A549 (cell line): ENCODE data around the gene P4HB. TPM values are rescaled to one million over a fixed set of nuclear protein-coding genes. Genes with fewer than 3 reads are reported as not detected.
A peak's percentile ranks its signal among the peaks of the same experiment; 100 is the strongest.

Source experiments
- ATAC-seq, 2 experiments: fragments of 200-7000 bp in 1 of 2; fragments of >200 bp in 1 of 2; cut with Nextera tagmentation in 1 of 2; cut with Tn5 transposase in 1 of 2; 3 replicates each; pipeline versions ENCODE4 v1.8.0 to v1.9.1; 2018 to 2020; ENCODE audit warnings: mild to moderate bottlenecking in 1 of 2, moderate library complexity in 1 of 2
- CTCF ChIA-PET: fragments of 300-600 bp; sonication (Branson Sonifier 250); formaldehyde crosslinking; extraction: SDS; loops from one replicate; lab custom pipeline; 2021; ENCODE audit warnings: antibody characterized with exemption, inconsistent platforms; lab: Yijun Ruan, JAX
- POLR2A ChIA-PET: fragments of 350-600 bp; formaldehyde crosslinking; extraction: SDS; loops from one replicate; lab custom pipeline; 2021; ENCODE audit warnings: antibody characterized with exemption, inconsistent platforms; lab: Yijun Ruan, JAX
- DNase-seq, 2 experiments: peaks; one replicate each; pipeline versions ENCODE4 v3.0.0 to v3.0.0-alpha.2; 2011 to 2016; ENCODE audit warnings: low read depth in 1 of 2, low spot score in 1 of 2
- FAIRE-seq: peaks from 2 replicates; lab custom pipeline; 2011; peaks lifted over from hg19 to GRCh38; lab: Jason Lieb, UNC
- H3K27ac ChIP-seq, 2 experiments: fragments of >200 bp; sonication (Bioruptor Twin); formaldehyde crosslinking; 3 replicates each; pipeline ENCODE4 v1.5.1; 2016 to 2017
- H3K4me1 ChIP-seq: fragments of >200 bp; sonication (Bioruptor Twin); formaldehyde crosslinking; 3 replicates; pipeline ENCODE4 v1.6.1; 2016
- H3K4me2 ChIP-seq: fragments of >200 bp; sonication (Bioruptor Twin); formaldehyde crosslinking; 3 replicates; pipeline ENCODE4 v1.6.1; 2016
- H3K4me3 ChIP-seq: fragments of >200 bp; sonication (Bioruptor Twin); formaldehyde crosslinking; 3 replicates; pipeline ENCODE4 v1.5.1; 2016
- H3K9me3 ChIP-seq: fragments of >200 bp; sonication (Bioruptor Twin); formaldehyde crosslinking; 3 replicates; pipeline ENCODE4 v1.6.1; 2016
- CTCF ChIP-seq: fragments of >200 bp; sonication (Bioruptor Twin); formaldehyde crosslinking; IDR thresholded peaks from 3 replicates; pipeline ENCODE4 v1.5.1; 2016
- GATA3 ChIP-seq: IDR thresholded peaks from 2 replicates; pipeline ENCODE4 v1.6.1; 2012; ENCODE audit warnings: borderline replicate concordance
- HOXB13 ChIP-seq: fragments of 250-450 bp; sonication (Bioruptor Pico); IDR thresholded peaks from 2 replicates; pipeline ENCODE4 v1.5.0; 2020; ENCODE audit warnings: low read depth, mild to moderate bottlenecking, moderate library complexity
- JUN ChIP-seq, 2 experiments: fragments of >200 bp; sonication (Bioruptor Twin); formaldehyde crosslinking; IDR thresholded peaks; 2 replicates in 1 of 2; 3 replicates in 1 of 2; pipeline ENCODE4 v1.6.1; 2016 to 2017
- PBX3 ChIP-seq: IDR thresholded peaks from 2 replicates; pipeline ENCODE4 v1.6.1; 2012
- TP53 ChIP-seq: fragments of 250-450 bp; sonication (Bioruptor Pico); IDR thresholded peaks from 2 replicates; pipeline ENCODE4 v1.5.0; 2021; ENCODE audit warnings: mild to moderate bottlenecking, moderate library complexity
- USF2 ChIP-seq: fragments of 450-650 bp; IDR thresholded peaks from 2 replicates; pipeline ENCODE4 v1.6.1; 2014; ENCODE audit warnings: antibody characterized with exemption
- ZNF302 ChIP-seq: fragments of 250-450 bp; sonication (Bioruptor Pico); IDR thresholded peaks from 2 replicates; pipeline ENCODE4 v1.9.0; 2021; ENCODE audit warnings: inconsistent platforms, mild to moderate bottlenecking, moderate library complexity
- WGBS: methylation state at CpG from one replicate; pipeline ENCODE4 v1.1.6; 2017; ENCODE audit errors: missing lambda C conversion rate; 5-methylcytosine and 5-hydroxymethylcytosine counted together
- polyA plus RNA-seq, 4 experiments: library from polyadenylated mRNA; depleted of rRNA in 3 of 4; stranded (reverse); fragments of >200 nt; fragmentation: RNase III in 1 of 4; extraction: RNeasy Plus Mini Kit Qiagen cat#74134 plus additional on column Dnase treatment in 1 of 4; gene quantifications; 2 replicates in 3 of 4; 3 replicates in 1 of 4; pipeline ENCODE4 v1.2.3, GENCODE V29; 2011 to 2017

The P4HB gene
- polyA plus RNA-seq, 2 of the 4 experiments (the other 2 are of a cell fraction) = 102 to 622 TPM

- TF ChIP-seq TP53 (CRISPR knock-in tag) = no peak
- peak; percentile 20; the same call in 1 of the 2 replicates for TF ChIP-seq PBX3
- TF ChIP-seq, all 56 proteins: peak for 1
Measured at GRCh38 chr17:81901167-81902022, 41.1 kb upstream of the P4HB start.

GRCh38 chr17:81900181-81900820, 40.0 kb upstream of the P4HB start:
- ATAC-seq = no peak
- WGBS = 90% methylated on average over 18 of the region's 18 CpGs
- Histone ChIP-seq H3K4me1 (peaks cover 34% of the 10 kb centered on the region), H3K9me3 (no peaks in the 10 kb centered on the region), H3K27ac (peak overlapping the region in 1 of 2 experiments; percentile 88; a peak in 1 of 6 replicates), H3K4me2 (no peak overlapping the region)
- POLR2A ChIA-PET = no interaction called here
- no peak for TF ChIP-seq HOXB13 (CRISPR knock-in tag)
- TF ChIP-seq JUN (IDR thresholded peaks at IDR 0.05) = 0 out of 5 replicates have a peak, but pooled peaks of 1 of the 2 experiments have one; percentile 18
- TF ChIP-seq, all 56 proteins: peak for 1
- CTCF ChIA-PET = interaction anchor here (0.7 to 1.0 kb wide), 2 partner anchors 10 to 31 kb away, joined by 3 to 4 read pairs; no protein-coding TSS in a partner anchor
- FAIRE-seq (no peak), DNase-seq (no peak)
- no peak overlapping the region for H3K4me3 ChIP-seq

More at GRCh38 chr17:81901167-81902022, 41.1 kb upstream of the P4HB start:
- CTCF ChIA-PET = interaction anchor here (0.6 to 1.3 kb wide), 5 partner anchors 26 to 787 kb away, joined by 3 to 8 read pairs (median 4); partner anchors contain the start of gene MAFG
- H3K4me3 ChIP-seq = no peak overlapping the region
- H3K9me3 ChIP-seq = no peaks in the 10 kb centered on the region
- DNase-seq (no peak), FAIRE-seq (no peak), ATAC-seq (no peak)
- 96% methylated on average over 21 of the region's 21 CpGs for WGBS
- peaks cover 34% of the 10 kb centered on the region for H3K4me1 ChIP-seq
- H3K27ac ChIP-seq = no peak overlapping the region
- H3K4me2 ChIP-seq = no peak overlapping the region
- POLR2A ChIA-PET = no interaction called here

GRCh38 chr17:81899514-81900166, 39.3 kb upstream of the P4HB start:
- Histone ChIP-seq H3K9me3 (no peaks in the 10 kb centered on the region), H3K27ac (peak overlapping the region; percentile 75 to 88), H3K4me3 (no peak overlapping the region), H3K4me2 (peak overlapping the region; percentile 63), H3K4me1 (peaks cover 34% of the 10 kb centered on the region)
- CTCF ChIA-PET = interaction anchor here (0.7 to 3.2 kb wide), 4 partner anchors 10 to 30 kb away, joined by 3 to 19 read pairs (median 4); no protein-coding TSS in a partner anchor
- DNase-seq = no peak
- POLR2A ChIA-PET = no interaction called here
- FAIRE-seq = no peak
- 91% methylated on average over 22 of the region's 22 CpGs for WGBS
- ATAC-seq = no peak
- no peak for TF ChIP-seq USF2

- Histone ChIP-seq H3K9me3 (no peaks in the 10 kb centered on the region), H3K4me3 (no peak overlapping the region), H3K4me2 (peak overlapping the region; percentile 63), H3K27ac (peak overlapping the region; percentile 75 to 88), H3K4me1 (peaks cover 34% of the 10 kb centered on the region)
- no peak for FAIRE-seq
- CTCF ChIA-PET = interaction anchor here (0.8 to 3.2 kb wide), 3 partner anchors 14 to 61 kb away, joined by 5 to 19 read pairs (median 10); no protein-coding TSS in a partner anchor
- 59% methylated on average over 8 of the region's 9 CpGs for WGBS
- no peak for TF ChIP-seq GATA3
- TF ChIP-seq CTCF = no peak
- TF ChIP-seq ZNF302 (CRISPR knock-in tag) = no peak
- no peak for DNase-seq
- peak in 1 of 2 experiments; percentile 11; a peak in 2 of 6 replicates for ATAC-seq
- POLR2A ChIA-PET = no interaction called here
Measured at GRCh38 chr17:81898885-81899284, 38.5 kb upstream of the P4HB start.
